Peyer's patch (tissue), 4 donors: ENCODE data around the gene PAX8. TPM values are rescaled to one million over a fixed set of nuclear protein-coding genes. Genes with fewer than 3 reads are reported as not detected.
A peak's percentile ranks its signal among the peaks of the same experiment; 100 is the strongest.

Experiments used
- DNase-seq, 3 donors: peaks; one replicate each; pipeline ENCODE4 v3.0.0-alpha.2; 2017 to 2019
- H3K27ac ChIP-seq, 4 donors: fragments of 200-600 bp; sonication (generic); one replicate each; pipeline ENCODE4 v1.5.1; 2016 to 2019
- H3K27me3 ChIP-seq, 2 donors: fragments of 200-600 bp; sonication (generic); one replicate each; pipeline ENCODE4 v1.5.1; 2019
- H3K36me3 ChIP-seq, 3 donors: fragments of 200-600 bp; sonication (generic); one replicate each; pipeline ENCODE4 v1.5.1; 2016 to 2019
- H3K4me1 ChIP-seq, 4 donors: fragments of 200-600 bp; sonication (generic); one replicate each; pipeline ENCODE4 v1.5.1; 2016 to 2019
- H3K4me3 ChIP-seq, 4 donors: fragments of 200-600 bp; sonication (generic); 1 replicate in 3 of 4; 2 replicates in 1 of 4; pipeline ENCODE4 v1.5.1; 2016 to 2019; ENCODE audit warnings: mild to moderate bottlenecking in 1 of 4
- H3K9me3 ChIP-seq, 4 donors: fragments of 200-600 bp; sonication (generic); one replicate each; pipeline ENCODE4 v1.5.1; 2016 to 2019; ENCODE audit warnings: mild to moderate bottlenecking in 1 of 4
- POLR2A ChIP-seq, 2 donors: fragments of 450-650 bp; IDR thresholded peaks; one replicate each; pipeline ENCODE4 v1.5.1; 2017; ENCODE audit warnings: antibody characterized with exemption in 2 of 2, mild to moderate bottlenecking in 2 of 2, moderate library complexity in 2 of 2
- total RNA-seq, 4 donors: library from RNA; depleted of rRNA; stranded (reverse); fragments of >200 nt; gene quantifications; one replicate each; pipeline ENCODE4 v1.1.0, GENCODE V29; 2016
- TF ChIP-seq, protein P1 (sequence below), 6 experiments: fragments of 450-650 bp in 4 of 6; fragments of 200-600 bp in 2 of 6; sonication (generic) in 1 of 6; IDR thresholded peaks; one replicate each; pipeline ENCODE4 v1.5.1; 2017 to 2019; ENCODE audit warnings: antibody characterized with exemption in 6 of 6, mild to moderate bottlenecking in 3 of 6, moderate library complexity in 1 of 6

Gene PAX8
- total RNA-seq, 4 donors from 2014 or later, result 3.3 to 22.1 (median 14.2) TPM

- DNase-seq, result peak in 1 of 3 donors; percentile 50
- Histone ChIP-seq H3K36me3 (peaks cover 0 to 56% (median 0%) of the 10 kb centered on the region in 3 donors), H3K27me3 (no peaks in the 10 kb centered on the region), H3K27ac (peak overlapping the region in 3 of 4 donors; percentile 15 to 95 (median 92)), H3K4me1 (peaks cover 0 to 12% (median 6%) of the 10 kb centered on the region in 4 donors), H3K9me3 (no peaks in the 10 kb centered on the region), H3K4me3 (peak overlapping the region in 2 of 4 donors; percentile 72 to 80)
- TF ChIP-seq, protein P1, sequence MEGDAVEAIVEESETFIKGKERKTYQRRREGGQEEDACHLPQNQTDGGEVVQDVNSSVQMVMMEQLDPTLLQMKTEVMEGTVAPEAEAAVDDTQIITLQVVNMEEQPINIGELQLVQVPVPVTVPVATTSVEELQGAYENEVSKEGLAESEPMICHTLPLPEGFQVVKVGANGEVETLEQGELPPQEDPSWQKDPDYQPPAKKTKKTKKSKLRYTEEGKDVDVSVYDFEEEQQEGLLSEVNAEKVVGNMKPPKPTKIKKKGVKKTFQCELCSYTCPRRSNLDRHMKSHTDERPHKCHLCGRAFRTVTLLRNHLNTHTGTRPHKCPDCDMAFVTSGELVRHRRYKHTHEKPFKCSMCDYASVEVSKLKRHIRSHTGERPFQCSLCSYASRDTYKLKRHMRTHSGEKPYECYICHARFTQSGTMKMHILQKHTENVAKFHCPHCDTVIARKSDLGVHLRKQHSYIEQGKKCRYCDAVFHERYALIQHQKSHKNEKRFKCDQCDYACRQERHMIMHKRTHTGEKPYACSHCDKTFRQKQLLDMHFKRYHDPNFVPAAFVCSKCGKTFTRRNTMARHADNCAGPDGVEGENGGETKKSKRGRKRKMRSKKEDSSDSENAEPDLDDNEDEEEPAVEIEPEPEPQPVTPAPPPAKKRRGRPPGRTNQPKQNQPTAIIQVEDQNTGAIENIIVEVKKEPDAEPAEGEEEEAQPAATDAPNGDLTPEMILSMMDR (IDR thresholded peaks at IDR 0.05), result peak in 2 of 6 experiments; percentile 27 to 29
- no peak for TF ChIP-seq POLR2A (IDR thresholded peaks at IDR 0.05)
Measured at GRCh38 chr2:113200236-113200635, 78.5 kb downstream of the PAX8 start.

GRCh38 chr2:113198790-113199612 lies 79.7 kb downstream of the PAX8 start:
- Histone ChIP-seq H3K36me3 (peaks cover 0 to 62% (median 0%) of the 10 kb centered on the region in 3 donors), H3K27ac (peak overlapping the region; percentile 63 to 95 (median 86)), H3K4me3 (peak overlapping the region; percentile 44 to 80 (median 62)), H3K4me1 (peaks cover 0 to 11% (median 3%) of the 10 kb centered on the region in 4 donors), H3K9me3 (no peaks in the 10 kb centered on the region), H3K27me3 (no peaks in the 10 kb centered on the region)
- peak; percentile 65 to 94 (median 88) for DNase-seq
- peak; percentile 65 to 73 for TF ChIP-seq POLR2A (IDR thresholded peaks at IDR 0.05)
- TF ChIP-seq, protein P1 (IDR thresholded peaks at IDR 0.05), result peak; percentile 74 to 98 (median 95)

- Histone ChIP-seq H3K36me3 (peaks cover 0 to 69% (median 0%) of the 10 kb centered on the region in 3 donors), H3K4me1 (peaks cover 0 to 11% (median 3%) of the 10 kb centered on the region in 4 donors), H3K27ac (peak overlapping the region; percentile 63 to 95 (median 86)), H3K4me3 (peak overlapping the region; percentile 44 to 80 (median 62)), H3K9me3 (no peaks in the 10 kb centered on the region), H3K27me3 (no peaks in the 10 kb centered on the region)
- no peak for DNase-seq
- TF ChIP-seq, protein P1 (IDR thresholded peaks at IDR 0.05), result no peak
- no peak for TF ChIP-seq POLR2A (IDR thresholded peaks at IDR 0.05)
Measured at GRCh38 chr2:113198048-113198789, 80.5 kb downstream of the PAX8 start.

DNA sequence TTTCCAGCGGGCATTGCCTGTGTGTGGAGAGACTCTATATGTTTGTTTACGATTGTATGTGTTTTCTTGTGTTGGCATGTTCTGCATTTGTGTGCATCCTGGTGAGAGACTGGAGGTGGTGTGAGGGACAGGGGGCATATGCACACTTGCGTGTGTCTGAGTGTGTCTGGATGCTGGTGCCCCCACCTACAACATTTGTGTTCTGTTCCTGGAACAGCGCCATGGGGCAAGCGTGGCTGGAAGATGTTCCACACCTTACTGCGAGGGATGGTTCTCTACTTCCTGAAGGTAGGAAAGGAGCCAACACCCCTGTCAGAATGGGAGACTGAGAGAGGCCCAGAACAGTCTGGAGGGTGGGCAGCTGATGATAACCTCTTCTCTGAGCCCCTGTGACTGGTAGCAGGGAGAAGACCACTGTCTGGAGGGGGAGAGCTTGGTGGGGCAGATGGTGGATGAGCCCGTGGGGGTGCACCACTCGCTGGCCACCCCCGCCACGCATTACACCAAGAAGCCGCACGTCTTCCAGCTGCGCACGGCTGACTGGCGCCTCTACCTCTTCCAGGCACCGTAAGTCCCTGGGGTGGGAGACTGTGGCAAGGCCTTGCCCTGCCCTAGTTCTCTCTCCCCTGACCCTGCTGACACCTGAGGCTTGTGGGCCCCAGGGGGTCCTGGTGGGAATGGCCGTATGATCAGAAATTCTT lies 81.2 kb downstream of the PAX8 start:
- H3K27me3 ChIP-seq, result no peaks in the 10 kb centered on the region
- TF ChIP-seq, protein P1 (IDR thresholded peaks at IDR 0.05), result no peak
- H3K27ac ChIP-seq, result no peak overlapping the region
- no peaks in the 10 kb centered on the region for H3K9me3 ChIP-seq
- H3K4me1 ChIP-seq, result peaks cover 0 to 11% (median 3%) of the 10 kb centered on the region in 4 donors
- peaks cover 0 to 75% (median 0%) of the 10 kb centered on the region in 3 donors for H3K36me3 ChIP-seq
- no peak overlapping the region for H3K4me3 ChIP-seq
- DNase-seq, result peak in 1 of 3 donors; percentile 44

GRCh38 chr2:113196839-113197238 lies 81.9 kb downstream of the PAX8 start:
- H3K27me3 ChIP-seq, result no peaks in the 10 kb centered on the region
- H3K4me3 ChIP-seq, result no peak overlapping the region
- TF ChIP-seq, protein P1 (IDR thresholded peaks at IDR 0.05), result no peak
- TF ChIP-seq POLR2A (IDR thresholded peaks at IDR 0.05), result no peak
- H3K4me1 ChIP-seq, result peaks cover 0 to 11% (median 3%) of the 10 kb centered on the region in 4 donors
- H3K9me3 ChIP-seq, result no peaks in the 10 kb centered on the region
- H3K27ac ChIP-seq, result no peak overlapping the region
- H3K36me3 ChIP-seq, result peaks cover 0 to 72% (median 0%) of the 10 kb centered on the region in 3 donors
- DNase-seq, result peak in 1 of 3 donors; percentile 41
